AG04450 (cell line): ENCODE data around the gene CIB4. TPM values are rescaled to one million over a fixed set of nuclear protein-coding genes. Genes with fewer than 3 reads are reported as not detected.

Source experiments
- CTCF ChIA-PET: fragments of 300-600, 350-600 bp; formaldehyde crosslinking; extraction: SDS; loops from one replicate; lab custom pipeline; 2022; ENCODE audit warnings: antibody characterized with exemption, inconsistent platforms; lab: Charles Lee
- POLR2A ChIA-PET: fragments of 350-600 bp; formaldehyde crosslinking; extraction: SDS; loops from one replicate; lab custom pipeline; 2021; ENCODE audit warnings: antibody characterized with exemption, inconsistent platforms; lab: Yijun Ruan, JAX
- DNase-seq: peaks from one replicate; pipeline ENCODE4 v3.0.0-alpha.2; 2011; ENCODE audit warnings: low read depth, low spot score
- H3K27ac ChIP-seq: one replicate; pipeline ENCODE4 v1.5.1; 2012; ENCODE audit warnings: low read depth, low read length, control low read depth
- H3K27me3 ChIP-seq: one replicate; pipeline ENCODE4 v1.6.0; 2012; ENCODE audit warnings: low read length; ENCODE audit not compliant: control insufficient read depth, insufficient read depth
- H3K4me3 ChIP-seq: 2 replicates; pipeline ENCODE4 v1.5.1; 2011; ENCODE audit warnings: mild to moderate bottlenecking, low read depth, low read length, control low read depth
- H3K9me3 ChIP-seq: 2 replicates; pipeline ENCODE4 v1.5.1; 2012; ENCODE audit warnings: low read length; ENCODE audit not compliant: control insufficient read depth, insufficient read depth
- CTCF ChIP-seq: IDR thresholded peaks from 2 replicates; pipeline ENCODE4 v1.5.1; 2011; ENCODE audit warnings: low read depth, low read length, control low read depth, inconsistent platforms
- polyA plus RNA-seq: library from polyadenylated mRNA; depleted of rRNA; stranded (reverse); fragments of >200 nt; gene quantifications from 2 replicates; pipeline ENCODE4 v1.2.3, GENCODE V29; 2011

CIB4 gene
- polyA plus RNA-seq, 1 experiment: not detected

- H3K27me3 ChIP-seq: peaks cover 48% of the 10 kb centered on the region
- no peak overlapping the region for H3K27ac ChIP-seq
- H3K9me3 ChIP-seq: no peaks in the 10 kb centered on the region
- no peak for TF ChIP-seq CTCF
- no peak overlapping the region for H3K4me3 ChIP-seq
- DNase-seq: no peak
- CTCF ChIA-PET: interaction anchor here (0.6 to 3.7 kb wide), 3 partner anchors 8 to 369 kb away, joined by 3 to 35 read pairs (median 3); no protein-coding TSS in a partner anchor
- POLR2A ChIA-PET: no interaction called here
Measured at GRCh38 chr2:26575836-26576564, 65.2 kb downstream of the CIB4 start.

GRCh38 chr2:26574900-26575560 is 66.1 kb downstream of the CIB4 start:
- Histone ChIP-seq H3K4me3 (no peak overlapping the region), H3K9me3 (no peaks in the 10 kb centered on the region), H3K27me3 (peaks cover 40% of the 10 kb centered on the region), H3K27ac (no peak overlapping the region)
- no peak for TF ChIP-seq CTCF
- ChIA-PET CTCF (no interaction called here), POLR2A (no interaction called here)
- DNase-seq: no peak

GRCh38 chr2:26574066-26574899 is 66.9 kb downstream of the CIB4 start:
- no peak for DNase-seq
- CTCF ChIA-PET: no interaction called here
- POLR2A ChIA-PET: no interaction called here
- H3K27ac ChIP-seq: no peak overlapping the region
- TF ChIP-seq CTCF: no peak
- H3K4me3 ChIP-seq: no peak overlapping the region
- H3K9me3 ChIP-seq: no peaks in the 10 kb centered on the region
- peaks cover 37% of the 10 kb centered on the region for H3K27me3 ChIP-seq

- H3K27ac ChIP-seq: no peak overlapping the region
- CTCF ChIA-PET: no interaction called here
- POLR2A ChIA-PET: no interaction called here
- H3K27me3 ChIP-seq: peaks cover 29% of the 10 kb centered on the region
- no peak for TF ChIP-seq CTCF
- H3K4me3 ChIP-seq: no peak overlapping the region
- no peaks in the 10 kb centered on the region for H3K9me3 ChIP-seq
- DNase-seq: no peak
Measured at GRCh38 chr2:26573241-26573925, 67.8 kb downstream of the CIB4 start.
